PC-9 (cell line): Measurements from ENCODE around the gene SLC25A10. TPM values are rescaled to one million over a fixed set of nuclear protein-coding genes. Genes with fewer than 3 reads are reported as not detected.
A peak's percentile ranks its signal among the peaks of the same experiment; 100 is the strongest.

Experiments used
- BruUV-seq: library from RNA; stranded (reverse); fragments of 400-500 nt; replicated peaks from 2 replicates; lab custom pipeline; 2021; lab: Mats Ljungman, UMichigan
- CTCF ChIA-PET: fragments of 300-600 bp; sonication (Branson Sonifier 250); formaldehyde crosslinking; loops from one replicate; lab custom pipeline; 2022; ENCODE audit warnings: antibody characterized with exemption; lab: Charles Lee
- POLR2A ChIA-PET: fragments of 300-600 bp; sonication (Branson Sonifier 250); formaldehyde crosslinking; loops from one replicate; lab custom pipeline; 2022; ENCODE audit warnings: antibody characterized with exemption; ENCODE audit not compliant: unreplicated experiment; lab: Charles Lee
- DNase-seq, 2 experiments: peaks; one replicate each; pipeline versions ENCODE4 v3.0.0 to v3.0.0-alpha.2; 2015 to 2022; ENCODE audit warnings: mixed read lengths in 1 of 2
- H2AFZ ChIP-seq: fragments of 200-600 bp; sonication (generic); 2 replicates; pipeline ENCODE4 v1.8.1; 2017; ENCODE audit warnings: antibody characterized with exemption
- H3F3A ChIP-seq: fragments of 200-600 bp; sonication (generic); 2 replicates; pipeline ENCODE4 v1.8.1; 2017; ENCODE audit warnings: antibody characterized with exemption, mild to moderate bottlenecking, low read depth; ENCODE audit not compliant: insufficient read depth
- H3K27ac ChIP-seq: fragments of 200-600 bp; sonication (generic); 2 replicates; pipeline ENCODE4 v1.6.1; 2016; ENCODE audit warnings: mixed run types
- H3K27me3 ChIP-seq: fragments of 200-600 bp; sonication (generic); 2 replicates; pipeline ENCODE4 v1.6.1; 2016; ENCODE audit warnings: low read depth, mixed run types; ENCODE audit not compliant: insufficient read depth
- H3K36me3 ChIP-seq: fragments of 200-600 bp; sonication (generic); 2 replicates; pipeline ENCODE4 v1.6.1; 2016; ENCODE audit warnings: low read depth, mixed run types
- H3K4me1 ChIP-seq: fragments of 200-600 bp; sonication (generic); replicated peaks from 2 replicates; pipeline ENCODE4 v1.6.1; 2016; ENCODE audit warnings: mixed run types; ENCODE audit not compliant: insufficient read depth
- H3K4me2 ChIP-seq: fragments of 200-600 bp; sonication (generic); 2 replicates; pipeline ENCODE4 v1.6.1; 2017; ENCODE audit warnings: mixed run types
- H3K4me3 ChIP-seq: fragments of 200-600 bp; sonication (generic); 2 replicates; pipeline ENCODE4 v1.6.1; 2016; ENCODE audit warnings: mixed run types
- H3K79me2 ChIP-seq: fragments of 200-600 bp; sonication (generic); 2 replicates; pipeline ENCODE4 v1.6.1; 2017; ENCODE audit warnings: low read depth, mixed run types
- H3K9me2 ChIP-seq: fragments of 200-600 bp; sonication (generic); 2 replicates; pipeline ENCODE4 v1.8.1; 2017; ENCODE audit warnings: mild to moderate bottlenecking; ENCODE audit not compliant: insufficient read depth
- H3K9me3 ChIP-seq: fragments of 200-600 bp; sonication (generic); 2 replicates; pipeline ENCODE4 v1.8.1; 2016; ENCODE audit warnings: low read depth; ENCODE audit not compliant: insufficient read depth
- H4K20me1 ChIP-seq: fragments of 200-600 bp; sonication (generic); 2 replicates; pipeline ENCODE4 v1.8.1; 2017; ENCODE audit not compliant: insufficient read depth
- CTCF ChIP-seq: fragments of 200-600 bp; sonication (generic); conservative IDR thresholded peaks from 2 replicates; pipeline ENCODE4 v1.6.1; 2017; ENCODE audit warnings: mixed run types, antibody characterized with exemption, mild to moderate bottlenecking, moderate library complexity
- EZH2 ChIP-seq: fragments of 200-600 bp; sonication (generic); IDR thresholded peaks from 2 replicates; pipeline ENCODE4 v1.8.0; 2017; ENCODE audit warnings: antibody characterized with exemption, low read depth
- intact Hi-C: fragments of 100-400 bp; cut with micrococcal nuclease; formaldehyde crosslinking; loops from one replicate; pipeline ENCODE4 v1.10.0; 2022; ENCODE audit not compliant: unreplicated experiment
- total RNA-seq: library from RNA; stranded (reverse); gene quantifications from 2 replicates; pipeline ENCODE4 v1.2.3, GENCODE V29; 2021

SLC25A10 gene
- total RNA-seq, 1 experiment from 2014 or later = 86.5 TPM

GRCh38 chr17:81717049-81717765, 5.1 kb downstream of the SLC25A10 start:
- BruUV-seq = no TSS peak
- Histone ChIP-seq H3K27me3 (no peaks in the 10 kb centered on the region), H3K36me3 (no peaks in the 10 kb centered on the region), H3K9me3 (no peaks in the 10 kb centered on the region), H4K20me1 (0 out of 2 replicates have a peak, but pooled peaks cover 3% of the 10 kb centered on the region), H2AFZ (no peak overlapping the region), H3K4me2 (no peak overlapping the region), H3K9me2 (no peaks in the 10 kb centered on the region), H3F3A (peaks cover 29% of the 10 kb centered on the region; the same call in 1 of the 2 replicates), H3K27ac (no peak overlapping the region), H3K79me2 (peaks cover 27% of the 10 kb centered on the region), H3K4me3 (no peak overlapping the region), H3K4me1 (peaks cover 16% of the 10 kb centered on the region)
- TF ChIP-seq CTCF (no peak), EZH2 (no peak)
- ChIA-PET POLR2A (no interaction called here), CTCF (no interaction called here)
- intact Hi-C loops = no loop called here
- DNase-seq = no peak

GRCh38 chr17:81717766-81718089, 5.6 kb downstream of the SLC25A10 start:
- H3K9me3 ChIP-seq = no peaks in the 10 kb centered on the region
- H3F3A ChIP-seq = peaks cover 31% of the 10 kb centered on the region; the same call in 1 of the 2 replicates
- H3K27me3 ChIP-seq = no peaks in the 10 kb centered on the region
- ChIA-PET POLR2A (no interaction called here), CTCF (no interaction called here)
- 0 out of 2 replicates have a peak, but pooled peaks cover 3% of the 10 kb centered on the region for H4K20me1 ChIP-seq
- no peak overlapping the region for H3K4me3 ChIP-seq
- H3K36me3 ChIP-seq = no peaks in the 10 kb centered on the region
- no TSS peak for BruUV-seq
- intact Hi-C loops = no loop called here
- H3K79me2 ChIP-seq = peaks cover 24% of the 10 kb centered on the region
- DNase-seq = no peak
- H3K9me2 ChIP-seq = no peaks in the 10 kb centered on the region
- no peak overlapping the region for H3K27ac ChIP-seq
- no peak overlapping the region for H3K4me2 ChIP-seq
- TF ChIP-seq EZH2 (no peak), CTCF (no peak)
- H3K4me1 ChIP-seq = peaks cover 21% of the 10 kb centered on the region
- no peak overlapping the region for H2AFZ ChIP-seq

- H3F3A ChIP-seq = peaks cover 29% of the 10 kb centered on the region; the same call in 1 of the 2 replicates
- no peaks in the 10 kb centered on the region for H3K36me3 ChIP-seq
- no peaks in the 10 kb centered on the region for H3K9me3 ChIP-seq
- TF ChIP-seq EZH2 (no peak), CTCF (no peak)
- intact Hi-C loops = no loop called here
- H3K4me3 ChIP-seq = no peak overlapping the region
- H3K9me2 ChIP-seq = no peaks in the 10 kb centered on the region
- no peak overlapping the region for H2AFZ ChIP-seq
- H3K27ac ChIP-seq = no peak overlapping the region
- BruUV-seq = TSS peak; percentile 5
- ChIA-PET CTCF (interaction anchor here (0.5 kb wide), 1 partner anchor 96 kb away, joined by 5 read pairs; no protein-coding TSS in a partner anchor), POLR2A (no interaction called here)
- H3K4me2 ChIP-seq = no peak overlapping the region
- H3K4me1 ChIP-seq = peaks cover 25% of the 10 kb centered on the region
- no peaks in the 10 kb centered on the region for H3K27me3 ChIP-seq
- H3K79me2 ChIP-seq = peaks cover 7% of the 10 kb centered on the region; the same call in 1 of the 2 replicates
- no peak for DNase-seq
- H4K20me1 ChIP-seq = 0 out of 2 replicates have a peak, but pooled peaks cover 2% of the 10 kb centered on the region
These were observed 7.6 kb downstream of the SLC25A10 start for GRCh38 chr17:81719410-81720266.
